Heart left ventricle (tissue), 13 donors: ENCODE data around the gene PJVK.

Source experiments
- CTCF ChIP-seq, 12 donors: fragments of 200-600 bp; sonication (generic) in 4 of 12; IDR thresholded peaks; one replicate each; pipeline versions ENCODE4 v1.5.0 to v1.8.0; 2018 to 2022; ENCODE audit warnings: antibody characterized with exemption in 12 of 12, mild to moderate bottlenecking in 5 of 12
- POLR2A ChIP-seq, 2 donors: fragments of 450-650 bp; IDR thresholded peaks; one replicate each; pipeline ENCODE4 v1.6.1; 2017; ENCODE audit warnings: antibody characterized with exemption in 2 of 2, mild to moderate bottlenecking in 2 of 2, moderate library complexity in 2 of 2
- donor health status: ischemic (EF 13 %, LVEDD 7.1; RV severe dilation, severe dysfunction).
- donor health status: DM: no; HTN: yes; CAD: no.
- donor health status: DM: no; HTN: no; CAD: no.
- donor health status: ischemic (EF 25% LVEDD 6.9; RV normal size, moderate dysfunction).
- donor health status: ischemic (EF 25% LVEDD 5.7; RV mildly dilated, moderate dysfunction).
- donor health status: ischemic (EF 35%, LVEDD 5.7; RV mildly dilated, moderate dysfunction).
- donor health status: nonischemic (EF 11% LVEDD 7.7; RV severe dilation, severe dysfunction).
- donor health status: DM: yes; HTN: yes; CAD: no.
- donor health status: PGD.
- donor health status: ischemic (EF 29% LVEDD 5.4; RV normal size, mild dysfunction).
- donor health status: nonischemic (EF 23%, LVEDD 6.1; RV moderate dilation, normal function).

DNA sequence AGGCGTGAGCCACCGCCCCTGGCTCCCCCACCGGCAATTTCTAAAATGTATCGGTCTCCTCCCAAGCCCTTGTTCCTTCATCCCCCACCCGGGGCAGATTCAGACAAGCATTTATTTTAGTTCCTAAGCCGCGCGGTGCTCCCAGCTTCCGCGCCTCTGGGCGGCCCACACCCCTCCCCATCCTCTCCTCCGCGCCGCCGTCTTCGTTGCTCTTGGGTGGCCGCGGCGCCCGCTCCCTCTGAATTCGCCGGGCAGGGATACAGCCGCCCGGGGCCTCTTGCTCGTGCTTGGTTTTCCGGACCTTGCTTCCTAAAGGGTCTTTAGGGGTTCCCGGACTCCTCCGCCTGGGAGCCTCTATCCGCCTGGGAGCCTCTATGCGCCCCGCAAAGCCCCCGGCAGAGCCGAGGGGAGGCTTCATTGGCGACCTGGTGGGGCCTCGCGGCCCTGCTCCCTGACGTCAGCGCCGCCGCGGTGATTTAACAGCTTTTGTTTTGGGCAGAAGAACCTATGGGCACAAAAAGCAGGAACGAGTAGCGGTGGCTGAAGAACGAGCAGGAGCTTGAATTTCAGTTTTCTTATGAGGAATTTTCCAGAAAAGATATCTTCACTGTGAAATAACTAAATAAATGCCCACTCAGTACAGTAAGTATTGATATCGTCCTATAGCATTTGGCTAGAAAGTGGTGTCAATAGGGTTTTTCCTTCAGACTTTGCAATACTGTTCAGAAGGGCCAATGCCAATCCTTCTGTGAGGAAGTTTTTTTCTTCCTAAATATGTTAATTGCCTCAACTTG is 37.5 kb upstream of the PJVK start:
- TF ChIP-seq POLR2A (IDR thresholded peaks at IDR 0.05), result peak in 1 of 2 donors; percentile 27
- peak in 1 of 12 donors; percentile 8 for TF ChIP-seq CTCF (IDR thresholded peaks at IDR 0.05)
